T-helper 2 cell treated with Interferon-gamma antibody and Interleukin-4, amounts not matched to agents 5 μg/mL and 100 μg/mL, for 36 hours (primary cell): ENCODE results near the gene WDR55.
"Not testable (repeated sequence)": the region's sequence is repeated elsewhere in the genome, so short reads cannot be mapped to it uniquely, and the experiment has no call there.

Experiments used
- DNase-seq: peaks from one replicate; pipeline ENCODE4 v3.0.0; 2021; ENCODE audit warnings: low spot score
- H3K27ac Mint-ChIP-seq: one replicate; pipeline ENCODE4 v1.8.0; 2021; ENCODE audit warnings: mild to moderate bottlenecking, mixed read lengths
- H3K27me3 Mint-ChIP-seq: one replicate; pipeline ENCODE4 v1.8.0; 2021; ENCODE audit warnings: low read depth, mixed read lengths
- H3K36me3 Mint-ChIP-seq: one replicate; pipeline ENCODE4 v1.8.0; 2021; ENCODE audit warnings: low read depth, mixed read lengths
- H3K4me1 Mint-ChIP-seq: one replicate; pipeline ENCODE4 v1.8.0; 2021; ENCODE audit warnings: low read depth, mixed read lengths
- H3K4me3 Mint-ChIP-seq: one replicate; pipeline ENCODE4 v1.8.0; 2022; ENCODE audit warnings: mild to moderate bottlenecking, moderate library complexity, mixed read lengths
- H3K9me3 Mint-ChIP-seq: one replicate; pipeline ENCODE4 v1.8.0; 2021; ENCODE audit warnings: mixed read lengths

The WDR55 gene

GRCh38 chr5:140664359-140665119 lies at the start of gene WDR55:
Gene WDR55 (plus strand): TSS chr5:140664904. CDS start chr5:140664913, 9 bp downstream.
- H3K9me3 Mint-ChIP-seq, result no peaks in the 10 kb centered on the region
- H3K27ac Mint-ChIP-seq, result peak within 1 kb of the TSS; percentile 93
- H3K36me3 Mint-ChIP-seq, result peaks cover 72% of the 10 kb centered on the region
- H3K4me1 Mint-ChIP-seq, result peaks cover 23% of the 10 kb centered on the region
- no peaks in the 10 kb centered on the region for H3K27me3 Mint-ChIP-seq
- peak within 1 kb of the TSS; percentile 98 for H3K4me3 Mint-ChIP-seq
- DNase-seq, result peak; percentile 96

GRCh38 chr5:140622301-140622700 lies 42.4 kb upstream of the WDR55 start:
- Mint-ChIP-seq H3K4me3 (no peak overlapping the region), H3K27me3 (peaks cover 44% of the 10 kb centered on the region), H3K27ac (no peak overlapping the region), H3K9me3 (peaks cover 5% of the 10 kb centered on the region), H3K36me3 (no peaks in the 10 kb centered on the region), H3K4me1 (no peaks in the 10 kb centered on the region)
- DNase-seq, result no peak

- H3K36me3 Mint-ChIP-seq, H3K4me3 Mint-ChIP-seq, DNase-seq, H3K27ac Mint-ChIP-seq, H3K4me1 Mint-ChIP-seq: not testable (repeated sequence)
- Mint-ChIP-seq H3K9me3 (peaks cover 10% of the 10 kb centered on the region), H3K27me3 (peaks cover 40% of the 10 kb centered on the region)
Observed at GRCh38 chr5:140623061-140623460, 41.6 kb upstream of the WDR55 start.

GRCh38 chr5:140624886-140625285 lies 39.8 kb upstream of the WDR55 start:
- not testable (repeated sequence) for H3K4me3 Mint-ChIP-seq, H3K4me1 Mint-ChIP-seq, H3K36me3 Mint-ChIP-seq, H3K27ac Mint-ChIP-seq, DNase-seq
- Mint-ChIP-seq H3K9me3 (peaks cover 15% of the 10 kb centered on the region), H3K27me3 (peaks cover 28% of the 10 kb centered on the region)

GRCh38 chr5:140627972-140628371 lies 36.7 kb upstream of the WDR55 start:
- H3K27ac Mint-ChIP-seq, result no peak overlapping the region
- peaks cover 8% of the 10 kb centered on the region for H3K4me1 Mint-ChIP-seq
- peaks cover 15% of the 10 kb centered on the region for H3K9me3 Mint-ChIP-seq
- H3K36me3 Mint-ChIP-seq, result peaks cover 2% of the 10 kb centered on the region
- H3K4me3 Mint-ChIP-seq, result no peak overlapping the region
- DNase-seq, result no peak
- H3K27me3 Mint-ChIP-seq, result peaks cover 29% of the 10 kb centered on the region

GRCh38 chr5:140628711-140629110 lies 36.0 kb upstream of the WDR55 start:
- H3K27ac Mint-ChIP-seq, result no peak overlapping the region
- no peak for DNase-seq
- no peak overlapping the region for H3K4me3 Mint-ChIP-seq
- H3K9me3 Mint-ChIP-seq, result peaks cover 15% of the 10 kb centered on the region
- H3K36me3 Mint-ChIP-seq, result peaks cover 2% of the 10 kb centered on the region
- peaks cover 34% of the 10 kb centered on the region for H3K27me3 Mint-ChIP-seq
- peaks cover 13% of the 10 kb centered on the region for H3K4me1 Mint-ChIP-seq

- Mint-ChIP-seq H3K9me3 (peaks cover 15% of the 10 kb centered on the region), H3K4me3 (no peak overlapping the region), H3K27me3 (peaks cover 37% of the 10 kb centered on the region), H3K36me3 (peaks cover 2% of the 10 kb centered on the region), H3K4me1 (peaks cover 18% of the 10 kb centered on the region), H3K27ac (no peak overlapping the region)
- no peak for DNase-seq
Observed at GRCh38 chr5:140630292-140631035, 34.2 kb upstream of the WDR55 start.

- peaks cover 2% of the 10 kb centered on the region for H3K36me3 Mint-ChIP-seq
- no peak overlapping the region for H3K27ac Mint-ChIP-seq
- peaks cover 15% of the 10 kb centered on the region for H3K9me3 Mint-ChIP-seq
- DNase-seq, result no peak
- H3K4me1 Mint-ChIP-seq, result peaks cover 18% of the 10 kb centered on the region
- peaks cover 35% of the 10 kb centered on the region for H3K27me3 Mint-ChIP-seq
- H3K4me3 Mint-ChIP-seq, result peak overlapping the region; percentile 0
Observed at GRCh38 chr5:140631036-140631417, 33.7 kb upstream of the WDR55 start.

GRCh38 chr5:140631831-140632365 lies 32.8 kb upstream of the WDR55 start:
- H3K36me3 Mint-ChIP-seq, result peaks cover 2% of the 10 kb centered on the region
- H3K4me3 Mint-ChIP-seq, result peak overlapping the region; percentile 84
- peaks cover 32% of the 10 kb centered on the region for H3K27me3 Mint-ChIP-seq
- peaks cover 18% of the 10 kb centered on the region for H3K4me1 Mint-ChIP-seq
- DNase-seq, result no peak
- H3K9me3 Mint-ChIP-seq, result peaks cover 14% of the 10 kb centered on the region
- no peak overlapping the region for H3K27ac Mint-ChIP-seq

GRCh38 chr5:140632366-140633020 lies 32.2 kb upstream of the WDR55 start:
- Mint-ChIP-seq H3K36me3 (peaks cover 2% of the 10 kb centered on the region), H3K4me3 (peak overlapping the region; percentile 84), H3K27me3 (peaks cover 29% of the 10 kb centered on the region), H3K27ac (no peak overlapping the region), H3K4me1 (peaks cover 18% of the 10 kb centered on the region), H3K9me3 (peaks cover 8% of the 10 kb centered on the region)
- DNase-seq, result peak; percentile 63

- H3K27me3 Mint-ChIP-seq, result peaks cover 29% of the 10 kb centered on the region
- peaks cover 4% of the 10 kb centered on the region for H3K9me3 Mint-ChIP-seq
- peaks cover 1% of the 10 kb centered on the region for H3K36me3 Mint-ChIP-seq
- H3K4me3 Mint-ChIP-seq, result peak within 1 kb of the TSS; percentile 84
- peaks cover 19% of the 10 kb centered on the region for H3K4me1 Mint-ChIP-seq
- no peak for DNase-seq
- H3K27ac Mint-ChIP-seq, result peak within 1 kb of the TSS; percentile 15
Observed at GRCh38 chr5:140633021-140633471, 31.7 kb upstream of the WDR55 start, which contains the start of gene CD14. Gene CD14 (minus strand): TSS chr5:140633175. CDS start chr5:140633071, 104 bp downstream.

GRCh38 chr5:140633501-140633900 lies 31.2 kb upstream of the WDR55 start:
- H3K4me1 Mint-ChIP-seq, result peaks cover 21% of the 10 kb centered on the region
- no peaks in the 10 kb centered on the region for H3K36me3 Mint-ChIP-seq
- DNase-seq, result no peak
- H3K27ac Mint-ChIP-seq, result no peak overlapping the region
- H3K27me3 Mint-ChIP-seq, result peaks cover 26% of the 10 kb centered on the region
- no peaks in the 10 kb centered on the region for H3K9me3 Mint-ChIP-seq
- peak overlapping the region; percentile 84 for H3K4me3 Mint-ChIP-seq

GRCh38 chr5:140634103-140634502 lies 30.6 kb upstream of the WDR55 start:
- DNase-seq, result no peak
- Mint-ChIP-seq H3K36me3 (no peaks in the 10 kb centered on the region), H3K4me3 (no peak overlapping the region), H3K9me3 (no peaks in the 10 kb centered on the region), H3K27ac (no peak overlapping the region), H3K4me1 (peaks cover 26% of the 10 kb centered on the region), H3K27me3 (peaks cover 26% of the 10 kb centered on the region)
